Measurements from ENCODE around the gene ANKRD33. TPM values are rescaled to one million over a fixed set of nuclear protein-coding genes. Genes with fewer than 3 reads are reported as not detected.

The ANKRD33 gene
- total RNA-seq, 1 experiment from 2014 or later, result not detected

- ChIA-PET POLR2A (ENCODE audit: low non-redundant PET) (no interaction called here), CTCF (no interaction called here)
- Histone ChIP-seq H3K27me3 (replicated peaks; ENCODE audit: insufficient read depth, low read depth, low read length, poor library complexity) (no peaks in the 10 kb centered on the region), H3K27ac (ENCODE audit: low read depth, low read length, poor library complexity, severe bottlenecking) (no peak overlapping the region), H3K4me1 (ENCODE audit: insufficient read depth, low read length, poor library complexity, severe bottlenecking) (peaks cover 4% of the 10 kb centered on the region), H3K4me3 (ENCODE audit: low read depth, low read length, poor library complexity, severe bottlenecking) (no peak overlapping the region), H3K9me3 (ENCODE audit: low read depth, low read length, poor library complexity, severe bottlenecking) (no peaks in the 10 kb centered on the region), H3K36me3 (ENCODE audit: insufficient read depth, low read length, poor library complexity, severe bottlenecking) (no peaks in the 10 kb centered on the region)
- no peak for DNase-seq (ENCODE audit: low spot score)
- BruUV-seq (replicated peaks), result no TSS peak
- intact Hi-C loops (cut with micrococcal nuclease; ENCODE audit: unreplicated experiment), result no loop called here
- no peak for TF ChIP-seq CTCF (conservative IDR thresholded peaks at IDR 0.05; ENCODE audit: low read depth, low read length)
- no peak for TF ChIP-seq EZH2 (IDR thresholded peaks at IDR 0.05; ENCODE audit: borderline replicate concordance, low read depth, low read length, poor library complexity, severe bottlenecking)
These were observed 12.5 kb downstream of the ANKRD33 start for GRCh38 chr12:51900323-51900889.

- no peak overlapping the region for H3K4me3 ChIP-seq (ENCODE audit: low read depth, low read length, poor library complexity, severe bottlenecking)
- H3K9me3 ChIP-seq (ENCODE audit: low read depth, low read length, poor library complexity, severe bottlenecking), result no peaks in the 10 kb centered on the region
- H3K27me3 ChIP-seq (replicated peaks; ENCODE audit: insufficient read depth, low read depth, low read length, poor library complexity), result no peaks in the 10 kb centered on the region
- H3K27ac ChIP-seq (ENCODE audit: low read depth, low read length, poor library complexity, severe bottlenecking), result no peak overlapping the region
- CTCF ChIA-PET, result no interaction called here
- TF ChIP-seq CTCF (conservative IDR thresholded peaks at IDR 0.05; ENCODE audit: low read depth, low read length) (no peak), EZH2 (IDR thresholded peaks at IDR 0.05; ENCODE audit: borderline replicate concordance, low read depth, low read length, poor library complexity, severe bottlenecking) (no peak)
- DNase-seq (ENCODE audit: low spot score), result no peak
- H3K36me3 ChIP-seq (ENCODE audit: insufficient read depth, low read length, poor library complexity, severe bottlenecking), result no peaks in the 10 kb centered on the region
- no TSS peak for BruUV-seq (replicated peaks)
- intact Hi-C loops (cut with micrococcal nuclease; ENCODE audit: unreplicated experiment), result no loop called here
- peaks cover 11% of the 10 kb centered on the region for H3K4me1 ChIP-seq (ENCODE audit: insufficient read depth, low read length, poor library complexity, severe bottlenecking)
- POLR2A ChIA-PET (ENCODE audit: low non-redundant PET), result no interaction called here
These were observed 13.4 kb downstream of the ANKRD33 start for GRCh38 chr12:51901121-51901817.

GRCh38 chr12:51901881-51902280 lies 14.0 kb downstream of the ANKRD33 start:
- H3K4me3 ChIP-seq (ENCODE audit: low read depth, low read length, poor library complexity, severe bottlenecking), result no peak overlapping the region
- no peaks in the 10 kb centered on the region for H3K9me3 ChIP-seq (ENCODE audit: low read depth, low read length, poor library complexity, severe bottlenecking)
- CTCF ChIA-PET, result no interaction called here
- H3K27me3 ChIP-seq (replicated peaks; ENCODE audit: insufficient read depth, low read depth, low read length, poor library complexity), result no peaks in the 10 kb centered on the region
- intact Hi-C loops (cut with micrococcal nuclease; ENCODE audit: unreplicated experiment), result no loop called here
- H3K27ac ChIP-seq (ENCODE audit: low read depth, low read length, poor library complexity, severe bottlenecking), result no peak overlapping the region
- BruUV-seq (replicated peaks), result no TSS peak
- TF ChIP-seq EZH2 (IDR thresholded peaks at IDR 0.05; ENCODE audit: borderline replicate concordance, low read depth, low read length, poor library complexity, severe bottlenecking), result no peak
- peaks cover 15% of the 10 kb centered on the region for H3K4me1 ChIP-seq (ENCODE audit: insufficient read depth, low read length, poor library complexity, severe bottlenecking)
- no peaks in the 10 kb centered on the region for H3K36me3 ChIP-seq (ENCODE audit: insufficient read depth, low read length, poor library complexity, severe bottlenecking)
- POLR2A ChIA-PET (ENCODE audit: low non-redundant PET), result no interaction called here
- no peak for DNase-seq (ENCODE audit: low spot score)

Measured in A673 (cell line).